ENCODE data around the gene LRFN2. TPM values are rescaled to one million over a fixed set of nuclear protein-coding genes. Genes with fewer than 3 reads are reported as not detected.

The LRFN2 gene
- total RNA-seq, 1 experiment from 2014 or later = not detected

GRCh38 chr6:40479706-40480105, 107.5 kb downstream of the LRFN2 start:
- Histone ChIP-seq H3K27me3 (no peaks in the 10 kb centered on the region), H3K36me3 (no peaks in the 10 kb centered on the region), H3K9me3 (no peaks in the 10 kb centered on the region), H3K4me3 (no peak overlapping the region)
- no peak for DNase-seq

DNA sequence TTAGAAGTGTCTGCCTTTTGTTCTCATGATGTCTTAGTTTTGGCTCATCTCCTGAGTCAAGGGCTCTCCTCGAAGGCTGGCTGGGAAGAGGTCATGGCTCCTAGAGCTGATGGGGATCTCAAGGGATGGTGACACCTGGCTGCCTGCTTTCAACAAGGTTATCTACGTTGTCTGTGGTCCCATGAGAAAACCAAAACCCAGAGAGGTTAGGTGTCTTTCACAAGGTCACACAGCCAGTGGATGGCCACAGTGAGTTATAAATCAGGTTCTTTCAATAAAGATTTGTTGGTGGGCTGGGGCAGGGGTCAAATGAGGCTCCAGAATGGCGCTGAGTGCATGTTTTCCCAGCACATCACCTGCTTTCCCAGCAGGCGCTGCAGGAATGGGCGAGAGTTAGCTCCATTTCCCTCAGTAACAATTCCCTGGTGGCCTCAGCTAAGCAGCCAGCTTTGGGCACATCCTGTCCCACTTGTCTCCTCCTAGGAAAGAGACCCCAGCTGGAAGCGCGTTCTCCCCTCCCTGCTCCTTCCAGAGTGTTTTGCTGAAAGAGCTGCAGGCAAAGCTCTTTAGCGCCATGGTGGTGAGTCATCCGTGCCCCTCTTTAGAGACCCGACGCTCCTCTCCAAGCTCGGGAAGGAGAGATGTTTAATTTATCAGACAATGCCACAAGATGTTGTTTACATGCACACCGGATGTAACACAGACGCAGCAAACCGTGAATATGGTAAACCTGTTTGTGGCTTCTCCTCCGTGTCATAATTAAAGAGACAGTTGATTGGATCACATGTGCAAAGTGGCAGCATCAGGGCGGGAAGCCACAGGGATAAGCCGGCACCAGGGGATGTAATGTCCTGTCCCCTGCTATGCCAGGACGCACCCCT, 109.7 kb downstream of the LRFN2 start:
- no peaks in the 10 kb centered on the region for H3K27me3 ChIP-seq
- DNase-seq = no peak
- no peaks in the 10 kb centered on the region for H3K9me3 ChIP-seq
- no peaks in the 10 kb centered on the region for H3K36me3 ChIP-seq
- H3K4me3 ChIP-seq = no peak overlapping the region

DNA sequence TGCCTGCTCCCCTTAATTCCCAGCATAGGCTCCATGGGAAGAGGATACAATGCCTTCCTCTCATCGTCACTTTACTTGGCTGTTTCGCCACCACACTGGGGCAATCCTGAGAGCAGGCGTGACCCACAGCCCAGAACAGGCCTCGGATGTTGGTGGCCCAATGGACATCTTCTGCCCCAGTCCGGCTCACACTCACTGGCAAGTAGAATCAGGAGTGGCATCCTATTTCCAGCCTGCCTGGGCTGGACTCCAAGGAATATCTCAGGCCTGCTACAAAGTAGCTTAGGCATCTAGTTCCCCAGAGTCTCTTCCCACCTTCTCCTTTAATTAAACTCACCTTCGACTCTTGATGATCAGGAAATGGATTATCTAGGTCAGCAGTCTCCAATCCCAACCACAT, 110.5 kb downstream of the LRFN2 start:
- Histone ChIP-seq H3K9me3 (no peaks in the 10 kb centered on the region), H3K27me3 (no peaks in the 10 kb centered on the region), H3K4me3 (no peak overlapping the region), H3K36me3 (no peaks in the 10 kb centered on the region)
- DNase-seq = no peak

GRCh38 chr6:40474937-40475336, 112.2 kb downstream of the LRFN2 start:
- no peaks in the 10 kb centered on the region for H3K36me3 ChIP-seq
- no peaks in the 10 kb centered on the region for H3K27me3 ChIP-seq
- H3K4me3 ChIP-seq = no peak overlapping the region
- H3K9me3 ChIP-seq = no peaks in the 10 kb centered on the region
- no peak for DNase-seq

DNA sequence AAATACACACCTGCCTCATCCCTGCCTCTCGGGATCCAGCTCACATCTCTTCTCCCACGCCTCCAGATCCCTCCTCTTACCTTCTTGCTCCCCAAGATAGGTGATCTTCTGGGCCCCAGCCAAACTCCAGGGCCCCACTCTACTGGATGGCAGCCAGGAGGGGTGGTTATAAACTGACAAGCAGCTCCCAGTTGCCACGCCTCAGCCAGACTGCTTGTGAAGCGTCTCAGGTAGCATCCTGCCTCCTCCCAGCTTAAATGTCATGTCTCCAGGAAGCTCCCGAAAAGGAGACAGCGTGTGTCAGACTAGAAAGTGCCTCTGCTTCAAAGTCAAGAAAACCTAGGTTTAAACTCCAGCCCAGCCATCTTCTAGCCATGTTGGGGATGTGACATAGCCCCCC, 114.1 kb downstream of the LRFN2 start:
- no peaks in the 10 kb centered on the region for H3K36me3 ChIP-seq
- no peaks in the 10 kb centered on the region for H3K27me3 ChIP-seq
- DNase-seq = no peak
- no peak overlapping the region for H3K4me3 ChIP-seq
- H3K9me3 ChIP-seq = no peaks in the 10 kb centered on the region

DNA sequence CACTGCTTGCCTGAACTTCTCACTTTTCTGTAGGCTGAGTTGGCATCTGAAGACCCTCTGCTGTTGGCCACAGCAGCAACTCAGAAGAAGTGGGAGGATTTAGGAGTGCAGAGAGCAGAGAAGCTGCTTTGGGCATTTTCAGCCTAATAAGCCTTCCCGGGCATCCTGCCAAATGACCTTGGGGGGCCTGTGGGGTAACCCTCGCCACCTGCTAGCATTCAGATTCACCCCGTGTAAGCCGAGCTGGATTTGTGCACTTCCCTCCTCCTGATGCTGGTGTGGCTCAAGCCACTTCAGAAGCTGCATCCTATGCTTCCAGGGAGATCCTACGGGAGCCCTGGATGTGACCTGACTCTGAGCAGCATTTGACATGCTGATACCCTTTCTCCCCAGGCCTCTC, 114.8 kb downstream of the LRFN2 start:
- DNase-seq = no peak
- H3K4me3 ChIP-seq = no peak overlapping the region

DNA sequence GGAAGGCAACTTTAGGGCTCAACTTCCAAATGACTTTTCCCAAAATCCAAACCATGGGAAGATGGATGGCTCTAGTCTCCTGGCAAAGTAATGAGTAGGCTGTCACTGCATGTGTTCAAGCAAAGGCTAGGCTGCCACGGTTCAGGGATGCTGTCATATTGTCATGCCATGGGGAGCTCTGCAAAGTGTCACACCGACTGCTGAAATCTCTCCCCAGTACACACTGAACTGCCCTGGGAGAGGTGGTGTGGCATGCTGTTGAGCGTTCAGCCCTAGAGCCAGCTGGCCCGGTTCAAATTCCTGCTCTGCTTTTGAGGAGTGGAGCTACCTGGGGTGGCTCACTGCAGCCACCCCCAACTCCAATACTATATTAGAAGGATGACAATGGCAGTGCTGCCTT, 115.9 kb downstream of the LRFN2 start:
- no peak overlapping the region for H3K4me3 ChIP-seq
- DNase-seq = no peak
- H3K27me3 ChIP-seq = no peaks in the 10 kb centered on the region
- no peaks in the 10 kb centered on the region for H3K36me3 ChIP-seq
- no peaks in the 10 kb centered on the region for H3K9me3 ChIP-seq

More for the DNA sequence above, 114.8 kb downstream of the LRFN2 start:
- Histone ChIP-seq H3K9me3 (no peaks in the 10 kb centered on the region), H3K27me3 (no peaks in the 10 kb centered on the region), H3K36me3 (no peaks in the 10 kb centered on the region)

GRCh38 chr6:40469323-40469722, 117.8 kb downstream of the LRFN2 start:
- H3K9me3 ChIP-seq = no peaks in the 10 kb centered on the region
- H3K4me3 ChIP-seq = no peak overlapping the region

DNA sequence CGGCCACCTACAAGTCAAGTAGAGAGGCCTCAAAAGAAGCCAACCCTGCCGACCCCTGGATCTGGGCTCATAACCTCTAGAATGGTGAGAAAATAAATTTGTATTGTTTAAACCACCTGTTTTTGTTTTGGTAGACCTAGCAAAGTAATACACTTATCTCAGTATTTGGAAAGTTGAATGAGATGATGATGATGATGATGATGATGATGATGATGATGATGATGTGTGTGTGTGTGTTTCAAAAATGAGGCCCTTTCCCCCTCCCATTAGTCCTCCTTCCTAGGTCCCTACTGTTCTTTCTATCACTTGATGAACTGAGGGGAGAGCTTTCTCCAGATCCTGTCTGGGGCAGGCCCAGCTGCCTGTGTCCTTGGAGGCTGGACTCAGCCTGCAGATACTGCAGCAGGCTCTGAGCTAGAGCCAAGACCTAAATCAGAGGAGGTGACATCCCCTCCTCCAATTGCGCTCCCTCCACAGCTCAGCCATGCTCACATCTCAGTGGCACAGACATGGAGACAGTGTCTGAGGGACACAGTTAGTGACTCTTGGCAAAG, 120.1 kb downstream of the LRFN2 start:
- H3K9me3 ChIP-seq = no peaks in the 10 kb centered on the region
- H3K4me3 ChIP-seq = no peak overlapping the region
- H3K27me3 ChIP-seq = no peaks in the 10 kb centered on the region
- no peak for DNase-seq
- H3K36me3 ChIP-seq = no peaks in the 10 kb centered on the region

More at GRCh38 chr6:40469323-40469722, 117.8 kb downstream of the LRFN2 start:
- Histone ChIP-seq H3K36me3 (no peaks in the 10 kb centered on the region), H3K27me3 (no peaks in the 10 kb centered on the region)
- no peak for DNase-seq

DNA sequence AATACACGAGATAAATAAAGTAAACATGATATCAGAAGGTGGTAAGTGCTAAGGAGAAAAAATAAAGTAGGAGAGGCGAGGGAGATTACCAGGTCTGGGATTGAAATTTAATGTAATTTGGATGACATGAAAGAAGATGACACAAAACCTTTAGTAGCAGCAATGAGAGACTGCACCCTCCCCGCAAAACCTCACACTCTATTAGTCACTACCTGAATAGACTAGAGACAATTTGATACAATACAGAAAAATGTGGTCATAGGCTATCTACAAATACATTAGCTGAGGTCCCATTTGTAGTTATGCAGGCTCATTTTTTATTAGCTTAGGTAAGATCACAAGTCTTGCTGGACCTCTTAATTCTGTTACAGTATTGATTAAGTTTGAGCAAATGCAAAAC, 125.5 kb downstream of the LRFN2 start:
- no peak overlapping the region for H3K4me3 ChIP-seq
- H3K36me3 ChIP-seq = no peaks in the 10 kb centered on the region
- no peak for DNase-seq
- H3K9me3 ChIP-seq = no peaks in the 10 kb centered on the region
- H3K27me3 ChIP-seq = no peaks in the 10 kb centered on the region

DNA sequence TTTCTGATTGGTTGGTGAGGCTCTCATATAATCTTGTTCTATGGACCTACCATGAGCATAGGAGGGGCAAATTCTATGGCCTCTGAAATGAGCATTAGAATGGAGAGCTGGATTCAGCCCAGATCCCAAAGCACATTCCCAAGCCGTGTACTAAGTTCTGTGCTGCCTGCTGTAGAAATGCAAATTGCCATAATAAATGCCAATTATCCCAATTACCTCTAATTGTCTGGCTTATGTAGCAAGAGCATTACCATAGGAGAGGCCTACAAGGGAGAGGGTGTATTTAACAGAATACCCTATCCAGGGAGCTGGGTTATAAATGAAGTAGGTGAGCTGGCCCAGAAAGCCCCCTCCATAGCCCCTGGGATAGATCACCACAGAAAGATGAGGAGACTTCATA, 126.8 kb downstream of the LRFN2 start:
- Histone ChIP-seq H3K36me3 (no peaks in the 10 kb centered on the region), H3K4me3 (no peak overlapping the region), H3K27me3 (no peaks in the 10 kb centered on the region), H3K9me3 (no peaks in the 10 kb centered on the region)
- no peak for DNase-seq

DNA sequence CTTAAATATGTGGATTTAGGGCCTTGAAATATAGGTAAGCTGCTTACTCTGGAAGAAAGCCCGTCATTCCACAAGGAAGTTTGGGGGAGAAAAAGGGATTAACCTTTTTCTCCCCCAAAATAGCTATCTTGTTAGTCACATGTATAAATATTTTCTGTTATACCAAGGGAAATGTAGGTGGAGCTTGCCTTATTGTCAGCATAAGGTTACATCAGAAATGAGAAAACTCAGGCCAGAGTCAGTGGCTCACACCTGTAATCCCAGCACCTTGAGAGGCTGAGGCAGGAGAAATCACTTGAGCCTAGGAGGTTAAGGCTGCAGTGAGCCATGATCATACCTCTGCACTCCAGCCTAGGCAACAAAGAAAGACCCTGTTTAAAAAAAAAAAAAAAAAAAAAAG, 129.9 kb downstream of the LRFN2 start:
- no peaks in the 10 kb centered on the region for H3K36me3 ChIP-seq
- H3K27me3 ChIP-seq = no peaks in the 10 kb centered on the region
- no peak overlapping the region for H3K4me3 ChIP-seq
- no peak for DNase-seq
- no peaks in the 10 kb centered on the region for H3K9me3 ChIP-seq

GRCh38 chr6:40456390-40457013, 130.7 kb downstream of the LRFN2 start:
- H3K4me3 ChIP-seq = no peak overlapping the region
- H3K36me3 ChIP-seq = no peaks in the 10 kb centered on the region
- no peaks in the 10 kb centered on the region for H3K9me3 ChIP-seq
- no peak for DNase-seq
- H3K27me3 ChIP-seq = no peaks in the 10 kb centered on the region

DNA sequence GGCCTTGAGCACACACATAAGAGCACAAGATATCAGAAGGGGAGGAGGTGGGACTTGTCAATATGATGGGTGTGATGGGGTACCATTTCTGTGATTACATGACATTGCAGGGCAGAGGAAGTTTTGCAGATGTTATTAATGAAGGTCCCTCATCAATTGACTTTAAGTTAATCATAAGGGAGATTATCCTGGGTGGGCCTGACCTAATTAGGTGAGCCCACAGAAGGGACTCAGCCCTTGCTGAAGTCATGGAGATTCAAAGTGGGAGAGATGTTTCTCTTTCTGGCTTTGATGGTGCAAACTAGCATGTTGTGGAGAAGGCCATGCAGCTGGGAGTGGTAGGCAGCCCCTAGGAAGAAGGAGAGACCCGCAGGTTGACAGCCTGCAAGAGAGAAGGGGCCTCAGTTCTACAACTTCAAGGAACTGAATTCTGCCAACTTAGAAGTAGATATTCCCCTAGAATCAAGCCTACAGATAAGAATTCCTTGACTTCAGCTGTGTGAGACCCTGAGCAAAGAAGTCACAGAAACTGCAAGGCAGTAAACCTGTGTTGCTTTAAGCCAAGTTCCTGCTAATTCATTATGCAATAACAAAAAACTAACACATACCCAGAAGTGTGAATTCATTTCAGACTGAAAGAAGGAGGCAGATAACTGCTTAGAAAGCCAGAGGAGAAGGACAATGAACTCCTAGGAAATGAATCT, 131.3 kb downstream of the LRFN2 start:
- H3K9me3 ChIP-seq = no peaks in the 10 kb centered on the region
- H3K4me3 ChIP-seq = no peak overlapping the region
- H3K27me3 ChIP-seq = no peaks in the 10 kb centered on the region
- no peaks in the 10 kb centered on the region for H3K36me3 ChIP-seq
- DNase-seq = no peak

GRCh38 chr6:40450483-40450882, 136.7 kb downstream of the LRFN2 start:
- DNase-seq = no peak
- H3K36me3 ChIP-seq = no peaks in the 10 kb centered on the region
- no peaks in the 10 kb centered on the region for H3K9me3 ChIP-seq
- H3K4me3 ChIP-seq = no peak overlapping the region
- no peaks in the 10 kb centered on the region for H3K27me3 ChIP-seq

GRCh38 chr6:40444811-40445210, 142.4 kb downstream of the LRFN2 start:
- no peak for DNase-seq
- H3K9me3 ChIP-seq = no peaks in the 10 kb centered on the region
- no peaks in the 10 kb centered on the region for H3K36me3 ChIP-seq
- no peak overlapping the region for H3K4me3 ChIP-seq
- H3K27me3 ChIP-seq = no peaks in the 10 kb centered on the region

- no peak for DNase-seq
- no peaks in the 10 kb centered on the region for H3K36me3 ChIP-seq
- H3K9me3 ChIP-seq = no peaks in the 10 kb centered on the region
- no peak overlapping the region for H3K4me3 ChIP-seq
- H3K27me3 ChIP-seq = no peaks in the 10 kb centered on the region
These were observed 142.9 kb downstream of the LRFN2 start for GRCh38 chr6:40444312-40444711.

All from MG63 (cell line).